GM23338 (cell line): ENCODE data around the gene PTPN9. TPM values are rescaled to one million over a fixed set of nuclear protein-coding genes. Genes with fewer than 3 reads are reported as not detected.
A peak's percentile ranks its signal among the peaks of the same experiment; 100 is the strongest.

Experiments used
- ATAC-seq: fragments of 200-7000 bp; cut with Tn5 transposase; 3 replicates; pipeline ENCODE4 v1.9.1; 2020
- DNase-seq: peaks from one replicate; pipeline ENCODE4 v3.0.0-alpha.2; 2015; ENCODE audit warnings: low spot score
- H2AFZ ChIP-seq: fragments of 200-600 bp; sonication (generic); 2 replicates; pipeline ENCODE4 v1.8.0; 2016; ENCODE audit warnings: antibody characterized with exemption, mild to moderate bottlenecking, moderate library complexity
- H3F3A ChIP-seq: fragments of 200-600 bp; sonication (generic); replicated peaks from 2 replicates; pipeline ENCODE4 v1.8.0; 2017; ENCODE audit warnings: antibody characterized with exemption, mixed run types, low read depth
- H3K27ac ChIP-seq: fragments of 200-600 bp; sonication (generic); 2 replicates; pipeline ENCODE4 v1.6.1; 2016; ENCODE audit warnings: low read depth
- H3K27me3 ChIP-seq: fragments of 200-600 bp; sonication (generic); 2 replicates; pipeline ENCODE4 v1.8.0; 2016; ENCODE audit warnings: mild to moderate bottlenecking, mixed run types, moderate library complexity; ENCODE audit not compliant: insufficient read depth
- H3K36me3 ChIP-seq: fragments of 200-600 bp; sonication (generic); 2 replicates; pipeline ENCODE4 v1.8.0; 2016; ENCODE audit warnings: mild to moderate bottlenecking; ENCODE audit not compliant: insufficient read depth
- H3K4me1 ChIP-seq: fragments of 200-600 bp; sonication (generic); 2 replicates; pipeline ENCODE4 v1.8.0; 2016; ENCODE audit warnings: mild to moderate bottlenecking, moderate library complexity; ENCODE audit not compliant: insufficient read depth
- H3K4me2 ChIP-seq: fragments of 200-600 bp; sonication (generic); 2 replicates; pipeline ENCODE4 v1.7.1; 2017; ENCODE audit warnings: mixed run types
- H3K4me3 ChIP-seq: fragments of 200-600 bp; sonication (generic); 2 replicates; pipeline ENCODE4 v1.6.1; 2016; ENCODE audit warnings: mixed run types
- H3K79me2 ChIP-seq: fragments of 200-600 bp; sonication (generic); replicated peaks from 2 replicates; pipeline ENCODE4 v1.8.0; 2017; ENCODE audit warnings: mild to moderate bottlenecking; ENCODE audit not compliant: insufficient read depth
- H3K9me2 ChIP-seq: fragments of 200-600 bp; sonication (generic); 2 replicates; pipeline ENCODE4 v1.8.0; 2017; ENCODE audit not compliant: insufficient read depth
- H4K20me1 ChIP-seq: fragments of 200-600 bp; sonication (generic); replicated peaks from 2 replicates; pipeline ENCODE4 v1.8.0; 2017; ENCODE audit warnings: mild to moderate bottlenecking; ENCODE audit not compliant: insufficient read depth
- H3K27ac Mint-ChIP-seq: 2 replicates; pipeline ENCODE4 v1.8.0; 2020; ENCODE audit warnings: inconsistent platforms, mild to moderate bottlenecking, moderate library complexity, mixed read lengths
- H3K27me3 Mint-ChIP-seq: 3 replicates; pipeline ENCODE4 v1.8.0; 2022; ENCODE audit warnings: low read depth, mild to moderate bottlenecking, moderate library complexity, mixed read lengths, inconsistent platforms; ENCODE audit not compliant: insufficient read depth, poor library complexity
- H3K36me3 Mint-ChIP-seq: 3 replicates; pipeline ENCODE4 v1.8.0; 2021; ENCODE audit warnings: low read depth, mild to moderate bottlenecking, inconsistent platforms, moderate library complexity, mixed read lengths
- H3K4me1 Mint-ChIP-seq: 3 replicates; pipeline ENCODE4 v1.8.0; 2020; ENCODE audit warnings: mild to moderate bottlenecking, inconsistent platforms, mixed read lengths
- H3K4me3 Mint-ChIP-seq: 3 replicates; pipeline ENCODE4 v1.8.0; 2021; ENCODE audit warnings: moderate library complexity, mild to moderate bottlenecking, inconsistent platforms, mixed read lengths
- H3K9me3 Mint-ChIP-seq: 3 replicates; pipeline ENCODE4 v1.8.0; 2020; ENCODE audit warnings: moderate library complexity, mild to moderate bottlenecking, inconsistent platforms, mixed read lengths
- CREB1 ChIP-seq: fragments of 250-450 bp; sonication (Bioruptor Pico); IDR thresholded peaks from 2 replicates; pipeline ENCODE4 v1.5.0; 2020; ENCODE audit warnings: low read depth, mild to moderate bottlenecking, moderate library complexity
- EZH2 ChIP-seq: fragments of 200-600 bp; sonication (generic); IDR thresholded peaks from one replicate; pipeline ENCODE4 v1.8.0; 2017; ENCODE audit warnings: antibody characterized with exemption, mild to moderate bottlenecking, low read depth; ENCODE audit not compliant: unreplicated experiment
- EZH2phosphoT487 ChIP-seq: fragments of 200-600 bp; sonication (generic); IDR thresholded peaks from one replicate; pipeline ENCODE4 v1.8.1; 2018; ENCODE audit warnings: antibody characterized with exemption; ENCODE audit not compliant: unreplicated experiment
- JUNB ChIP-seq: IDR thresholded peaks from one replicate; pipeline ENCODE4 v1.6.1; 2016; ENCODE audit warnings: antibody characterized with exemption; ENCODE audit not compliant: unreplicated experiment
- NANOG ChIP-seq: IDR thresholded peaks from 2 replicates; pipeline ENCODE4 v1.6.1; 2016; ENCODE audit warnings: antibody characterized with exemption, borderline replicate concordance
- POLR2AphosphoS5 ChIP-seq: IDR thresholded peaks from 2 replicates; pipeline ENCODE4 v1.6.1; 2016; ENCODE audit warnings: antibody characterized with exemption, low read depth
- ZNF114 ChIP-seq: fragments of 250-450 bp; sonication (Bioruptor Pico); IDR thresholded peaks from 2 replicates; pipeline ENCODE4 v1.5.0; 2020; ENCODE audit warnings: mild to moderate bottlenecking, moderate library complexity
- ZNF331 ChIP-seq: fragments of 250-450 bp; sonication (Bioruptor Pico); IDR thresholded peaks from 2 replicates; pipeline ENCODE4 v1.5.0; 2020; ENCODE audit warnings: low read depth, mild to moderate bottlenecking, moderate library complexity
- polyA plus RNA-seq: library from polyadenylated mRNA; unstranded; fragments of >200 nt; fragmentation: Nextera tagmentation; extraction: Ambion mirVana; gene quantifications from 2 replicates; pipeline ENCODE4 v1.2.1, GENCODE V29; 2016
- total RNA-seq: library from RNA; depleted of rRNA; stranded (reverse); fragments of >200 nt; shearing (Covaris generic); gene quantifications from 2 replicates; pipeline ENCODE4 v1.2.3, GENCODE V29; 2014
- TF ChIP-seq, protein P1 (sequence below): fragments of 250-450 bp; sonication (Bioruptor Pico); IDR thresholded peaks from 2 replicates; pipeline ENCODE4 v1.5.0; 2020; ENCODE audit warnings: mild to moderate bottlenecking, moderate library complexity
- TF ChIP-seq, protein P2 (sequence below), 2 experiments: fragments of 200-600 bp in 1 of 2; sonication (generic) in 1 of 2; conservative IDR thresholded peaks; 2 replicates each; pipeline versions ENCODE4 v1.5.1 to v1.6.1; 2016 to 2017; ENCODE audit warnings: antibody characterized with exemption in 2 of 2, low read depth in 2 of 2, mild to moderate bottlenecking in 2 of 2, moderate library complexity in 1 of 2

Gene PTPN9
- total and polyA plus RNA-seq, 2 experiments from 2014 or later = 12.1 to 32.7 TPM

DNA sequence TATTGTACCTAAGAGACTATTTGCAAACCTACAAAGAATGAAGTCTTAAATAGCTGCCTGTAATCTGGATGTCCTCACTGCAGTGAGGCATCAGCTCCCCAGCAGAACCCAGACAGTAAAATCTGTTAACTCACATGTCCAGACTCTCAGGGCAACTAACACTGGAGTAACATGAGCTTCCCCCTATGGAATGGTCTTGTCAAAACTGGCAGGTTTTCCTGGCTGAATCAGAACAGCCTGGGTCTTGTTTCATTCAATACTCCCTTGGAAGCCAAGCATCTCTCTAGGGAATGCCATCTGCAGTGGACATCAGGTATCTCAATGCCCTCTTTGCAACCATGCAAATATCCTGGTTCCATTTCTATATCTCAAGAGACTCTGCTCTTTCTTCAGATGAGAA, 24.4 kb downstream of the PTPN9 start:
- H3K79me2 ChIP-seq = peaks cover 87% of the 10 kb centered on the region
- peaks cover 28% of the 10 kb centered on the region for H4K20me1 ChIP-seq
- no peaks in the 10 kb centered on the region for H3F3A ChIP-seq
- H3K4me1 ChIP-seq = no peaks in the 10 kb centered on the region; the same call in 1 of the 2 replicates
- DNase-seq (no peak), ATAC-seq (no peak)
- H3K36me3 ChIP-seq = no peaks in the 10 kb centered on the region
- TF ChIP-seq NANOG (no peak), JUNB (no peak), CREB1 (no peak), EZH2 (no peak), EZH2phosphoT487 (no peak), ZNF114 (CRISPR knock-in tag) (no peak), ZNF331 (no peak), POLR2AphosphoS5 (no peak)
- TF ChIP-seq, protein P1, sequence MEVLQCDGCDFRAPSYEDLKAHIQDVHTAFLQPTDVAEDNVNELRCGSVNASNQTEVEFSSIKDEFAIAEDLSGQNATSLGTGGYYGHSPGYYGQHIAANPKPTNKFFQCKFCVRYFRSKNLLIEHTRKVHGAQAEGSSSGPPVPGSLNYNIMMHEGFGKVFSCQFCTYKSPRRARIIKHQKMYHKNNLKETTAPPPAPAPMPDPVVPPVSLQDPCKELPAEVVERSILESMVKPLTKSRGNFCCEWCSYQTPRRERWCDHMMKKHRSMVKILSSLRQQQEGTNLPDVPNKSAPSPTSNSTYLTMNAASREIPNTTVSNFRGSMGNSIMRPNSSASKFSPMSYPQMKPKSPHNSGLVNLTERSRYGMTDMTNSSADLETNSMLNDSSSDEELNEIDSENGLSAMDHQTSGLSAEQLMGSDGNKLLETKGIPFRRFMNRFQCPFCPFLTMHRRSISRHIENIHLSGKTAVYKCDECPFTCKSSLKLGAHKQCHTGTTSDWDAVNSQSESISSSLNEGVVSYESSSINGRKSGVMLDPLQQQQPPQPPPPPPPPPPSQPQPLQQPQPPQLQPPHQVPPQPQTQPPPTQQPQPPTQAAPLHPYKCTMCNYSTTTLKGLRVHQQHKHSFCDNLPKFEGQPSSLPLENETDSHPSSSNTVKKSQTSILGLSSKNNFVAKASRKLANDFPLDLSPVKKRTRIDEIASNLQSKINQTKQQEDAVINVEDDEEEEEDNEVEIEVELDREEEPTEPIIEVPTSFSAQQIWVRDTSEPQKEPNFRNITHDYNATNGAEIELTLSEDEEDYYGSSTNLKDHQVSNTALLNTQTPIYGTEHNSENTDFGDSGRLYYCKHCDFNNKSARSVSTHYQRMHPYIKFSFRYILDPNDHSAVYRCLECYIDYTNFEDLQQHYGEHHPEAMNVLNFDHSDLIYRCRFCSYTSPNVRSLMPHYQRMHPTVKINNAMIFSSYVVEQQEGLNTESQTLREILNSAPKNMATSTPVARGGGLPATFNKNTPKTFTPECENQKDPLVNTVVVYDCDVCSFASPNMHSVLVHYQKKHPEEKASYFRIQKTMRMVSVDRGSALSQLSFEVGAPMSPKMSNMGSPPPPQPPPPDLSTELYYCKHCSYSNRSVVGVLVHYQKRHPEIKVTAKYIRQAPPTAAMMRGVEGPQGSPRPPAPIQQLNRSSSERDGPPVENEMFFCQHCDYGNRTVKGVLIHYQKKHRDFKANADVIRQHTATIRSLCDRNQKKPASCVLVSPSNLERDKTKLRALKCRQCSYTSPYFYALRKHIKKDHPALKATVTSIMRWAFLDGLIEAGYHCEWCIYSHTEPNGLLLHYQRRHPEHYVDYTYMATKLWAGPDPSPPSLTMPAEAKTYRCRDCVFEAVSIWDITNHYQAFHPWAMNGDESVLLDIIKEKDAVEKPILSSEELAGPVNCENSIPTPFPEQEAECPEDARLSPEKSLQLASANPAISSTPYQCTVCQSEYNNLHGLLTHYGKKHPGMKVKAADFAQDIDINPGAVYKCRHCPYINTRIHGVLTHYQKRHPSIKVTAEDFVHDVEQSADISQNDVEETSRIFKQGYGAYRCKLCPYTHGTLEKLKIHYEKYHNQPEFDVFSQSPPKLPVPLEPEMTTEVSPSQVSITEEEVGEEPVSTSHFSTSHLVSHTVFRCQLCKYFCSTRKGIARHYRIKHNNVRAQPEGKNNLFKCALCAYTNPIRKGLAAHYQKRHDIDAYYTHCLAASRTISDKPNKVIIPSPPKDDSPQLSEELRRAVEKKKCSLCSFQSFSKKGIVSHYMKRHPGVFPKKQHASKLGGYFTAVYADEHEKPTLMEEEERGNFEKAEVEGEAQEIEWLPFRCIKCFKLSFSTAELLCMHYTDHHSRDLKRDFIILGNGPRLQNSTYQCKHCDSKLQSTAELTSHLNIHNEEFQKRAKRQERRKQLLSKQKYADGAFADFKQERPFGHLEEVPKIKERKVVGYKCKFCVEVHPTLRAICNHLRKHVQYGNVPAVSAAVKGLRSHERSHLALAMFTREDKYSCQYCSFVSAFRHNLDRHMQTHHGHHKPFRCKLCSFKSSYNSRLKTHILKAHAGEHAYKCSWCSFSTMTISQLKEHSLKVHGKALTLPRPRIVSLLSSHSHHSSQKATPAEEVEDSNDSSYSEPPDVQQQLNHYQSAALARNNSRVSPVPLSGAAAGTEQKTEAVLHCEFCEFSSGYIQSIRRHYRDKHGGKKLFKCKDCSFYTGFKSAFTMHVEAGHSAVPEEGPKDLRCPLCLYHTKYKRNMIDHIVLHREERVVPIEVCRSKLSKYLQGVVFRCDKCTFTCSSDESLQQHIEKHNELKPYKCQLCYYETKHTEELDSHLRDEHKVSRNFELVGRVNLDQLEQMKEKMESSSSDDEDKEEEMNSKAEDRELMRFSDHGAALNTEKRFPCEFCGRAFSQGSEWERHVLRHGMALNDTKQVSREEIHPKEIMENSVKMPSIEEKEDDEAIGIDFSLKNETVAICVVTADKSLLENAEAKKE (CRISPR knock-in tag) = no peak
- TF ChIP-seq, protein P2, sequence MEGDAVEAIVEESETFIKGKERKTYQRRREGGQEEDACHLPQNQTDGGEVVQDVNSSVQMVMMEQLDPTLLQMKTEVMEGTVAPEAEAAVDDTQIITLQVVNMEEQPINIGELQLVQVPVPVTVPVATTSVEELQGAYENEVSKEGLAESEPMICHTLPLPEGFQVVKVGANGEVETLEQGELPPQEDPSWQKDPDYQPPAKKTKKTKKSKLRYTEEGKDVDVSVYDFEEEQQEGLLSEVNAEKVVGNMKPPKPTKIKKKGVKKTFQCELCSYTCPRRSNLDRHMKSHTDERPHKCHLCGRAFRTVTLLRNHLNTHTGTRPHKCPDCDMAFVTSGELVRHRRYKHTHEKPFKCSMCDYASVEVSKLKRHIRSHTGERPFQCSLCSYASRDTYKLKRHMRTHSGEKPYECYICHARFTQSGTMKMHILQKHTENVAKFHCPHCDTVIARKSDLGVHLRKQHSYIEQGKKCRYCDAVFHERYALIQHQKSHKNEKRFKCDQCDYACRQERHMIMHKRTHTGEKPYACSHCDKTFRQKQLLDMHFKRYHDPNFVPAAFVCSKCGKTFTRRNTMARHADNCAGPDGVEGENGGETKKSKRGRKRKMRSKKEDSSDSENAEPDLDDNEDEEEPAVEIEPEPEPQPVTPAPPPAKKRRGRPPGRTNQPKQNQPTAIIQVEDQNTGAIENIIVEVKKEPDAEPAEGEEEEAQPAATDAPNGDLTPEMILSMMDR (conservative IDR thresholded peaks at IDR 0.05; ENCODE audit: low read depth in 2 of 2) = no peak
- no peaks in the 10 kb centered on the region for H3K9me2 ChIP-seq
- no peak overlapping the region for H2AFZ ChIP-seq
- H3K4me2 ChIP-seq = no peak overlapping the region
- 0 out of 2 replicates have a peak overlapping the region, but pooled peaks have one; percentile 27 for H3K27ac ChIP-seq
- H3K4me3 Mint-ChIP-seq = no peak overlapping the region
- H3K27ac Mint-ChIP-seq = no peak overlapping the region; the same call in 1 of the 2 replicates
- peaks cover 25% of the 10 kb centered on the region for H3K36me3 Mint-ChIP-seq
- no peaks in the 10 kb centered on the region for H3K27me3 ChIP-seq
- H3K4me3 ChIP-seq = no peak overlapping the region
- H3K27me3 Mint-ChIP-seq = peaks cover 7% of the 10 kb centered on the region
- no peaks in the 10 kb centered on the region for H3K4me1 Mint-ChIP-seq
- peaks cover 4% of the 10 kb centered on the region; the same call in 2 of the 3 replicates for H3K9me3 Mint-ChIP-seq
